Stomach (tissue), 9 donors: ENCODE data around the gene GOLIM4. TPM values are rescaled to one million over a fixed set of nuclear protein-coding genes. Genes with fewer than 3 reads are reported as not detected.

Experiments
- DNase-seq, 2 donors: peaks; one replicate each; pipeline versions ENCODE4 v3.0.0 to v3.0.0-alpha.2; 2013 to 2019
- H3K27ac ChIP-seq, 5 donors: fragments of 200-600 bp in 4 of 5; sonication (generic) in 4 of 5; one replicate each; pipeline ENCODE4 v1.5.1; 2013 to 2019; ENCODE audit warnings: mild to moderate bottlenecking in 1 of 5, moderate library complexity in 1 of 5
- H3K27me3 ChIP-seq, 3 donors: fragments of 200-600 bp; sonication (generic); one replicate each; pipeline ENCODE4 v1.5.1; 2017 to 2019; ENCODE audit warnings: mixed run types in 1 of 3
- H3K36me3 ChIP-seq, 4 donors: fragments of 200-600 bp; sonication (generic); 1 replicate in 3 of 4; 2 replicates in 1 of 4; pipeline ENCODE4 v1.5.1; 2016 to 2019
- H3K4me1 ChIP-seq, 4 donors: fragments of 200-600 bp; sonication (generic); one replicate each; pipeline ENCODE4 v1.5.1; 2016 to 2019
- H3K4me3 ChIP-seq, 4 donors: fragments of 200-600 bp; sonication (generic) in 3 of 4; one replicate each; pipeline ENCODE4 v1.5.1; 2016 to 2019; ENCODE audit warnings: mild to moderate bottlenecking in 1 of 4
- H3K9me3 ChIP-seq, 4 donors: fragments of 200-600 bp; sonication (generic); one replicate each; pipeline ENCODE4 v1.5.1; 2016 to 2019
- CTCF ChIP-seq, 7 experiments: fragments of 450-650 bp in 4 of 7; fragments of 200-600 bp in 3 of 7; sonication (generic) in 3 of 7; IDR thresholded peaks; one replicate each; pipeline ENCODE4 v1.5.1; 2016 to 2019; ENCODE audit warnings: antibody characterized with exemption in 7 of 7, control low read depth in 2 of 7, mild to moderate bottlenecking in 1 of 7
- EP300 ChIP-seq: sonication (generic); formaldehyde crosslinking; IDR thresholded peaks from one replicate; pipeline ENCODE4 v1.6.1; 2017; ENCODE audit warnings: antibody characterized with exemption
- POLR2A ChIP-seq, 4 donors: fragments of 450-650 bp; IDR thresholded peaks; one replicate each; pipeline ENCODE4 v1.6.1; 2016; ENCODE audit warnings: antibody characterized with exemption in 4 of 4, control low read depth in 2 of 4, mild to moderate bottlenecking in 1 of 4, moderate library complexity in 1 of 4
- POLR2AphosphoS5 ChIP-seq, 3 donors: sonication (generic); formaldehyde crosslinking; IDR thresholded peaks; one replicate each; pipeline ENCODE4 v1.6.1; 2016; ENCODE audit warnings: antibody characterized with exemption in 3 of 3
- WGBS, 5 donors: extraction: QIAGEN DNeasy Blood & Tissue Kit in 3 of 5; methylation state at CpG; one replicate each; pipeline versions ENCODE4 v1.1.5 to v1.1.7; 2013 to 2018; 5-methylcytosine and 5-hydroxymethylcytosine counted together
- intact Hi-C: fragments of 100-400 bp; cut with DNase I; formaldehyde crosslinking; loops from one replicate; pipeline ENCODE4 v1.15.1; 2023; ENCODE audit warnings: low total_unique reads
- polyA plus RNA-seq, 3 donors: library from polyadenylated mRNA; stranded (reverse); fragments of 200-250 nt; gene quantifications; one replicate each; pipeline ENCODE4 v1.2.3, GENCODE V29; 2013
- total RNA-seq, 5 donors: library from RNA; depleted of rRNA; stranded (reverse); fragments of >200 nt; gene quantifications; one replicate each; pipeline versions ENCODE4 v1.1.0 to v1.2.3, GENCODE V29; 2014 to 2016
- donor health status: healthy with polysubstance abuse.
- donor health status: Bipolar disorder and iron deficiency.
- donor health status: healthy.

Gene GOLIM4
- total and polyA plus RNA-seq, 8 donors, result 7.6 to 102 (median 25.0) TPM

- Histone ChIP-seq H3K36me3 (no peaks in the 10 kb centered on the region), H3K4me1 (peaks cover 0 to 26% (median 10%) of the 10 kb centered on the region in 4 donors), H3K27me3 (no peaks in the 10 kb centered on the region), H3K9me3 (no peaks in the 10 kb centered on the region), H3K4me3 (no peak overlapping the region), H3K27ac (peak overlapping the region in 1 of 5 donors; percentile 7)
- no peak for TF ChIP-seq POLR2AphosphoS5 (IDR thresholded peaks at IDR 0.05)
- DNase-seq, result peak; percentile 35 to 39
- intact Hi-C loops, result no loop called here
- 40 to 61% (median 45%) methylated on average over 4 of the region's 4 CpGs for WGBS, 5 donors
Measured at GRCh38 chr3:168116279-168116678, 20.6 kb upstream of the GOLIM4 start.

GRCh38 chr3:168113848-168114247 lies 18.1 kb upstream of the GOLIM4 start:
- Histone ChIP-seq H3K4me3 (no peak overlapping the region), H3K27me3 (no peaks in the 10 kb centered on the region), H3K9me3 (no peaks in the 10 kb centered on the region), H3K36me3 (no peaks in the 10 kb centered on the region), H3K4me1 (peaks cover 0 to 21% (median 7%) of the 10 kb centered on the region in 4 donors), H3K27ac (no peak overlapping the region)
- no peak for DNase-seq
- intact Hi-C loops, result no loop called here
- no peak for TF ChIP-seq CTCF (IDR thresholded peaks at IDR 0.05)
- WGBS, 5 donors, result 85 to 94% (median 87%) methylated on average over 1 of the region's 1 CpG

- no peaks in the 10 kb centered on the region for H3K36me3 ChIP-seq
- TF ChIP-seq EP300 (no peak), CTCF (IDR thresholded peaks at IDR 0.05) (no peak), POLR2AphosphoS5 (IDR thresholded peaks at IDR 0.05) (no peak), POLR2A (IDR thresholded peaks at IDR 0.05) (no peak)
- 75 to 84% (median 81%) methylated on average over 3 of the region's 3 CpGs for WGBS, 5 donors
- no peak overlapping the region for H3K4me3 ChIP-seq
- no peaks in the 10 kb centered on the region for H3K27me3 ChIP-seq
- no peaks in the 10 kb centered on the region for H3K9me3 ChIP-seq
- no peak overlapping the region for H3K27ac ChIP-seq
- intact Hi-C loops, result no loop called here
- no peak for DNase-seq
- H3K4me1 ChIP-seq, result peaks cover 0 to 21% (median 7%) of the 10 kb centered on the region in 4 donors
Measured at GRCh38 chr3:168112894-168113293, 17.2 kb upstream of the GOLIM4 start.

GRCh38 chr3:168104361-168104760 lies 8.6 kb upstream of the GOLIM4 start:
- Histone ChIP-seq H3K4me3 (no peak overlapping the region), H3K27ac (no peak overlapping the region), H3K36me3 (no peaks in the 10 kb centered on the region), H3K4me1 (no peaks in the 10 kb centered on the region), H3K9me3 (no peaks in the 10 kb centered on the region), H3K27me3 (no peaks in the 10 kb centered on the region)
- no peak for DNase-seq
- TF ChIP-seq CTCF (IDR thresholded peaks at IDR 0.05), result no peak
- TF ChIP-seq EP300, result no peak
- TF ChIP-seq POLR2AphosphoS5 (IDR thresholded peaks at IDR 0.05), result no peak
- TF ChIP-seq POLR2A (IDR thresholded peaks at IDR 0.05), result no peak
- intact Hi-C loops, result loop anchor here (10.0 kb wide), 1 partner anchor 50 kb away; no protein-coding TSS in a partner anchor

GRCh38 chr3:168102735-168103410 lies 7.1 kb upstream of the GOLIM4 start:
- Histone ChIP-seq H3K27me3 (no peaks in the 10 kb centered on the region), H3K9me3 (no peaks in the 10 kb centered on the region), H3K27ac (no peak overlapping the region), H3K4me1 (no peaks in the 10 kb centered on the region), H3K36me3 (no peaks in the 10 kb centered on the region), H3K4me3 (no peak overlapping the region)
- no peak for DNase-seq
- no peak for TF ChIP-seq POLR2A (IDR thresholded peaks at IDR 0.05)
- no peak for TF ChIP-seq EP300
- TF ChIP-seq POLR2AphosphoS5 (IDR thresholded peaks at IDR 0.05), result no peak
- no peak for TF ChIP-seq CTCF (IDR thresholded peaks at IDR 0.05)
- 56 to 67% (median 59%) methylated on average over 4 of the region's 4 CpGs for WGBS, 5 donors
- intact Hi-C loops, result loop anchor here (10.0 kb wide), 1 partner anchor 52 kb away; no protein-coding TSS in a partner anchor
